ENCODE measurements around the gene ZNF385B.

The ZNF385B gene

DNA sequence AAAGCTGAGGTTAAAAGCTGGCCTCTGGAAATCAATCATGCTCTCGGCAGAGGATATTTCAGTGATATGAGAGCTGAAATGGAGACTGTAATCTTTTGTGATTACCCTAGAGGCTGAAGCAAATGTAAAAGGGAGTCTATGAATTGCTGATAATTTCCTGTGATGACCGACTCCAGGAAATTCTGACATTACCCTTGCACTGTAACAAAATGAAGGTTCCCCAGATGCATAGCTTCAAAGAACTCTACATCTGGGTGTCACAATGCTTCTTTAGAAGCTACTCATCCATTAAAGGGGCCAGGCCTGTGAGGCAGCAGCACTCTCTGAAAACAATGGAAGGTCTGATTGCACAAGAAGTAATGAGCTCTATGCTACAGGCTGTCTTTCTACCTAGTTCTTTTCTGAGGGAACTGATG is 328.5 kb downstream of the ZNF385B start:
- H3K4me2 ChIP-seq (ENCODE audit: insufficient read depth, low read length) = no peak overlapping the region
- H3K9me3 ChIP-seq (ENCODE audit: insufficient read depth, low read length, severe bottlenecking) = no peaks in the 10 kb centered on the region
- TF ChIP-seq, protein P1, sequence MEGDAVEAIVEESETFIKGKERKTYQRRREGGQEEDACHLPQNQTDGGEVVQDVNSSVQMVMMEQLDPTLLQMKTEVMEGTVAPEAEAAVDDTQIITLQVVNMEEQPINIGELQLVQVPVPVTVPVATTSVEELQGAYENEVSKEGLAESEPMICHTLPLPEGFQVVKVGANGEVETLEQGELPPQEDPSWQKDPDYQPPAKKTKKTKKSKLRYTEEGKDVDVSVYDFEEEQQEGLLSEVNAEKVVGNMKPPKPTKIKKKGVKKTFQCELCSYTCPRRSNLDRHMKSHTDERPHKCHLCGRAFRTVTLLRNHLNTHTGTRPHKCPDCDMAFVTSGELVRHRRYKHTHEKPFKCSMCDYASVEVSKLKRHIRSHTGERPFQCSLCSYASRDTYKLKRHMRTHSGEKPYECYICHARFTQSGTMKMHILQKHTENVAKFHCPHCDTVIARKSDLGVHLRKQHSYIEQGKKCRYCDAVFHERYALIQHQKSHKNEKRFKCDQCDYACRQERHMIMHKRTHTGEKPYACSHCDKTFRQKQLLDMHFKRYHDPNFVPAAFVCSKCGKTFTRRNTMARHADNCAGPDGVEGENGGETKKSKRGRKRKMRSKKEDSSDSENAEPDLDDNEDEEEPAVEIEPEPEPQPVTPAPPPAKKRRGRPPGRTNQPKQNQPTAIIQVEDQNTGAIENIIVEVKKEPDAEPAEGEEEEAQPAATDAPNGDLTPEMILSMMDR (IDR thresholded peaks at IDR 0.05; ENCODE audit: borderline replicate concordance, extremely low read depth, low read length, poor library complexity, severe bottlenecking) = no peak
- no peak for TF ChIP-seq EZH2 (IDR thresholded peaks at IDR 0.05; ENCODE audit: borderline replicate concordance, low read depth, low read length, severe bottlenecking)
- H3K9ac ChIP-seq (ENCODE audit: low read depth, low read length) = no peak overlapping the region
- no peak overlapping the region for H3K27ac ChIP-seq (ENCODE audit: low read length)
- H4K20me1 ChIP-seq (ENCODE audit: insufficient read depth, low read length) = no peaks in the 10 kb centered on the region
- H3K79me2 ChIP-seq (ENCODE audit: insufficient read depth, low read length) = no peaks in the 10 kb centered on the region
- no peak overlapping the region for H2AFZ ChIP-seq (ENCODE audit: low read depth, low read length)
- no peak for DNase-seq
- no peaks in the 10 kb centered on the region for H3K36me3 ChIP-seq (ENCODE audit: insufficient read depth, low read length)
- no peaks in the 10 kb centered on the region for H3K4me1 ChIP-seq (ENCODE audit: insufficient read depth, low read length)
- no peaks in the 10 kb centered on the region for H3K27me3 ChIP-seq (ENCODE audit: insufficient read depth, low read length, poor library complexity)
- H3K4me3 ChIP-seq (ENCODE audit: low read depth in 1 of 2, low read length in 2 of 2) = no peak overlapping the region
- no peak for ATAC-seq (ENCODE audit: insufficient read depth, low read depth)

DNA sequence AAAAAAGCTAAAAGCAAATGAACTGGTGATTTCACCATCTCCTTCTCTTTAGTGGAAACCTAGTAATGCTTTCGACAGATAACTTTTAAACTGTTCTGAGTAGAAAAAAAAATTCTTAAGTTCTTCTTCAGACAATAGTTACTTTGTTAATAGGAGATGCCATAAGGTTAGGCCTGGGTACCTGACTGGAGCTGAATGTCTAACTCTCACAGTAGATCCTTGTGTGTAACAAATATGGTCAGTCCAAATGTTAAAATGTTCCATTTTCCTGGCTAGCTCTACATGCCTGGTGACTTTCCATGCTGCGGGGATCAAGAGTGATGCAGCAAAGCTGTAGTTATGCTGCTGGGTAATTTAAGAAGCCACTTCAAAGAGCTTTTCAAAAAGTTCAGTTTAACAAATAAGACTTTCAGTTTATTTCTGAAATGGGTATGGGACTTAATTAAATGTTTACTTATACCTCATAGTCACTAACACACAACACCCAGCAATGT is 332.8 kb downstream of the ZNF385B start:
- Histone ChIP-seq H3K4me1 (ENCODE audit: insufficient read depth, low read length) (no peaks in the 10 kb centered on the region), H3K27me3 (ENCODE audit: insufficient read depth, low read length, poor library complexity) (no peaks in the 10 kb centered on the region), H3K4me2 (ENCODE audit: insufficient read depth, low read length) (no peak overlapping the region), H3K9ac (ENCODE audit: low read depth, low read length) (no peak overlapping the region), H3K79me2 (ENCODE audit: insufficient read depth, low read length) (no peaks in the 10 kb centered on the region), H3K36me3 (ENCODE audit: insufficient read depth, low read length) (no peaks in the 10 kb centered on the region), H3K4me3 (ENCODE audit: low read depth in 1 of 2, low read length in 2 of 2) (no peak overlapping the region), H2AFZ (ENCODE audit: low read depth, low read length) (no peak overlapping the region), H3K9me3 (ENCODE audit: insufficient read depth, low read length, severe bottlenecking) (no peaks in the 10 kb centered on the region), H3K27ac (ENCODE audit: low read length) (no peak overlapping the region), H4K20me1 (ENCODE audit: insufficient read depth, low read length) (no peaks in the 10 kb centered on the region)
- no peak for ATAC-seq (ENCODE audit: insufficient read depth, low read depth)
- no peak for DNase-seq
- TF ChIP-seq, protein P1 (IDR thresholded peaks at IDR 0.05; ENCODE audit: borderline replicate concordance, extremely low read depth, low read length, poor library complexity, severe bottlenecking) = no peak
- no peak for TF ChIP-seq EZH2 (IDR thresholded peaks at IDR 0.05; ENCODE audit: borderline replicate concordance, low read depth, low read length, severe bottlenecking)

GRCh38 chr2:179525340-179525739 is 336.1 kb downstream of the ZNF385B start:
- Histone ChIP-seq H3K27me3 (ENCODE audit: insufficient read depth, low read length, poor library complexity) (no peaks in the 10 kb centered on the region), H3K9me3 (ENCODE audit: insufficient read depth, low read length, severe bottlenecking) (no peaks in the 10 kb centered on the region), H3K27ac (ENCODE audit: low read length) (no peak overlapping the region), H3K9ac (ENCODE audit: low read depth, low read length) (no peak overlapping the region), H4K20me1 (ENCODE audit: insufficient read depth, low read length) (no peaks in the 10 kb centered on the region), H2AFZ (ENCODE audit: low read depth, low read length) (no peak overlapping the region), H3K36me3 (ENCODE audit: insufficient read depth, low read length) (no peaks in the 10 kb centered on the region), H3K79me2 (ENCODE audit: insufficient read depth, low read length) (no peaks in the 10 kb centered on the region), H3K4me1 (ENCODE audit: insufficient read depth, low read length) (no peaks in the 10 kb centered on the region), H3K4me2 (ENCODE audit: insufficient read depth, low read length) (no peak overlapping the region), H3K4me3 (ENCODE audit: low read depth in 1 of 2, low read length in 2 of 2) (no peak overlapping the region)
- TF ChIP-seq, protein P1 (IDR thresholded peaks at IDR 0.05; ENCODE audit: borderline replicate concordance, extremely low read depth, low read length, poor library complexity, severe bottlenecking) = no peak
- no peak for TF ChIP-seq EZH2 (IDR thresholded peaks at IDR 0.05; ENCODE audit: borderline replicate concordance, low read depth, low read length, severe bottlenecking)
- ATAC-seq (ENCODE audit: insufficient read depth, low read depth) = no peak
- DNase-seq = no peak

Measured in DND-41 (cell line).